ENCODE results near the gene COL11A1. TPM values are rescaled to one million over a fixed set of nuclear protein-coding genes. Genes with fewer than 3 reads are reported as not detected.

COL11A1 gene
- total RNA-seq, 4 donors from 2014 or later, result 0.16 TPM; not detected in 3

DNA sequence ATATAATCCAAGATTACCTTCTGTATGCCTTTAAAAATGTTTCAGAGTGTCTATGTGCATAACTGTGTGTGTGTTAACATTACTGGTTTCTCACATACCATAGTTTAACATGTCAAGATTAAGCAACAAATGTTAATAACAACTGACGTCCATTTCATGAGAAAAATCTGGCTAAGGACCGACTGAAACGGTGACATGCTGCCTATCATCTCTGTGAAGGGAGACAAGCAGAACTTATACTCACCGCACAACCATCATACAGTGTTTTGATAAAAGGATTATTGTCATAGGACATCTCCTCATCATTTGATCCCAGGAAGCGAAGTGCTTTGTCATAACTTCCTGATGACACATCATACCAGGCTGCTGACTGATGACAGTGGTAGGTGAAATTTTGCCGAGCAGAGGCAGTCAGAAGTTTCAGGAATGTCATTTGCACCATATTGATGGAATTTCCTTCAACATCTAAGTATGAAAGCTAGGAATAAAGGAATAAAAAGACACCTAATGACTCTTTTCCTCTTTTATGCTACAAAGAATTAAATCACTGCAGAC lies 228.8 kb downstream of the COL11A1 start:
- in situ Hi-C loops (cut with MboI; ENCODE audit: low pct_ligation_motif_present in 1 of 4, low pct_unique_long_range_greater_than_20kb in 1 of 4, low sequenced_read_pairs in 3 of 4), result no loop called here
- no peak for DNase-seq
- Histone ChIP-seq H3K9me3 (no peaks in the 10 kb centered on the region), H3K27ac (no peak overlapping the region), H3K36me3 (no peaks in the 10 kb centered on the region), H3K4me3 (no peak overlapping the region), H3K27me3 (no peaks in the 10 kb centered on the region), H3K4me1 (no peaks in the 10 kb centered on the region)
- WGBS, 2 donors (ENCODE audit: low coverage in 1 of 2), result 65 to 86% methylated on average over 5 to 6 of the region's 6 CpGs
- intact Hi-C loops (cut with DNase I; ENCODE audit: low total_unique reads), result no loop called here
- TF ChIP-seq POLR2A (IDR thresholded peaks at IDR 0.05), result no peak
- no peak for TF ChIP-seq EP300 (IDR thresholded peaks at IDR 0.05; ENCODE audit: low read depth)
- no peak for TF ChIP-seq POLR2AphosphoS5 (IDR thresholded peaks at IDR 0.05)
- TF ChIP-seq, protein P1, sequence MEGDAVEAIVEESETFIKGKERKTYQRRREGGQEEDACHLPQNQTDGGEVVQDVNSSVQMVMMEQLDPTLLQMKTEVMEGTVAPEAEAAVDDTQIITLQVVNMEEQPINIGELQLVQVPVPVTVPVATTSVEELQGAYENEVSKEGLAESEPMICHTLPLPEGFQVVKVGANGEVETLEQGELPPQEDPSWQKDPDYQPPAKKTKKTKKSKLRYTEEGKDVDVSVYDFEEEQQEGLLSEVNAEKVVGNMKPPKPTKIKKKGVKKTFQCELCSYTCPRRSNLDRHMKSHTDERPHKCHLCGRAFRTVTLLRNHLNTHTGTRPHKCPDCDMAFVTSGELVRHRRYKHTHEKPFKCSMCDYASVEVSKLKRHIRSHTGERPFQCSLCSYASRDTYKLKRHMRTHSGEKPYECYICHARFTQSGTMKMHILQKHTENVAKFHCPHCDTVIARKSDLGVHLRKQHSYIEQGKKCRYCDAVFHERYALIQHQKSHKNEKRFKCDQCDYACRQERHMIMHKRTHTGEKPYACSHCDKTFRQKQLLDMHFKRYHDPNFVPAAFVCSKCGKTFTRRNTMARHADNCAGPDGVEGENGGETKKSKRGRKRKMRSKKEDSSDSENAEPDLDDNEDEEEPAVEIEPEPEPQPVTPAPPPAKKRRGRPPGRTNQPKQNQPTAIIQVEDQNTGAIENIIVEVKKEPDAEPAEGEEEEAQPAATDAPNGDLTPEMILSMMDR (IDR thresholded peaks at IDR 0.05), result no peak

DNA sequence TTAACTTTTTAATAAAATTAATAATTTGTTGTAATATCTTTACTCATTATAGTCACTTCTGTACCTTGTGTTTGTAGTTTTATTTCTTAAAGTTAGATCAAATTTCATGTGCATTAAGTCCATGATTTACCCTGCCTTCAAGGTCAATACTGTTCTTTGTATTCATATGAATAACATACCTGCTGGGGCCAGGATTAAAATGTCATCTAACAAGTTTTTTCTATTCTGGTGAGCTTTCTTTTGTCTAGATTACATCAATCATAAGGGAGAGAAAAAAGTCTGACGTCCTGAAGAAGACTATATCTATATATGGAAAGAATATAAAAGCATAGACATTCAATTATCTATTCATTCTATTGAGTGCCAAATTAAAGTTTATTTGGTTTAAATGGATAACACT lies 232.6 kb downstream of the COL11A1 start:
- in situ Hi-C loops (cut with MboI; ENCODE audit: low pct_ligation_motif_present in 1 of 4, low pct_unique_long_range_greater_than_20kb in 1 of 4, low sequenced_read_pairs in 3 of 4) (no loop called here), intact Hi-C loops (cut with DNase I; ENCODE audit: low total_unique reads) (no loop called here)
- Histone ChIP-seq H3K9me3 (no peaks in the 10 kb centered on the region), H3K27me3 (no peaks in the 10 kb centered on the region), H3K4me3 (no peak overlapping the region), H3K4me1 (no peaks in the 10 kb centered on the region), H3K36me3 (no peaks in the 10 kb centered on the region), H3K27ac (no peak overlapping the region)
- DNase-seq, result no peak
- TF ChIP-seq, protein P1 (IDR thresholded peaks at IDR 0.05), result no peak
- no peak for TF ChIP-seq POLR2AphosphoS5 (IDR thresholded peaks at IDR 0.05)
- 50 to 56% methylated on average over 1 of the region's 1 CpG for WGBS, 2 donors (ENCODE audit: low coverage in 1 of 2)

- intact Hi-C loops (cut with DNase I; ENCODE audit: low total_unique reads), result no loop called here
- no peaks in the 10 kb centered on the region for H3K9me3 ChIP-seq
- no peak overlapping the region for H3K4me3 ChIP-seq
- no peak for DNase-seq
- no peaks in the 10 kb centered on the region for H3K36me3 ChIP-seq
- H3K27me3 ChIP-seq, result no peaks in the 10 kb centered on the region
- WGBS, 2 donors (ENCODE audit: low coverage in 1 of 2), result 88% methylated on average over 1 of the region's 1 CpG; no CpG with 5 or more reads in 1 of the 2 donors
- TF ChIP-seq EP300 (IDR thresholded peaks at IDR 0.05; ENCODE audit: low read depth) (no peak), POLR2A (IDR thresholded peaks at IDR 0.05) (no peak), POLR2AphosphoS5 (IDR thresholded peaks at IDR 0.05) (no peak)
- TF ChIP-seq, protein P1 (IDR thresholded peaks at IDR 0.05), result no peak
- in situ Hi-C loops (cut with MboI; ENCODE audit: low pct_ligation_motif_present in 1 of 4, low pct_unique_long_range_greater_than_20kb in 1 of 4, low sequenced_read_pairs in 3 of 4), result no loop called here
- H3K27ac ChIP-seq, result no peak overlapping the region
- H3K4me1 ChIP-seq, result no peaks in the 10 kb centered on the region
These were observed 235.8 kb downstream of the COL11A1 start for GRCh38 chr1:102872526-102872925.

DNA sequence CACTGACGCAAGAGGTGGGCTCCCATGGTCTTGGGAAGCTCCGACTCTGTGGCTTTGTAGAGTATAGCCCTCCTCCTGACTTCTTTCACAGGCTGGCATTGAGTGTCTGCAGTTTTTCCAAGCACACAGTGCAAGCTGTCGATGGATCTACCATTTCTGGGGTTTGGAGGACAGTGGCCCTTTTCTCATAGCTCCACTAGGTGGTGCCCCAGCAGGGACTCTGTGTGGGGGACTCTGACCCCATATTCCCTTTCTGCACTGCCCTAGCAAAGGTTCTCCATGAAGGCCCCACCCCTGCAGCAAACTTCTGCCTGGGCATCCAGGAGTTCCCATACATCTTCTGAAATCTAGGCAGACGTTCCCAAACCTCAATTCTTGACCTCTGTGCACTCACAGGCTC lies 236.2 kb downstream of the COL11A1 start:
- Histone ChIP-seq H3K36me3 (no peaks in the 10 kb centered on the region), H3K27me3 (no peaks in the 10 kb centered on the region), H3K9me3 (no peaks in the 10 kb centered on the region), H3K4me3 (no peak overlapping the region), H3K4me1 (no peaks in the 10 kb centered on the region), H3K27ac (no peak overlapping the region)
- no peak for DNase-seq
- WGBS, 2 donors (ENCODE audit: low coverage in 1 of 2), result 80 to 100% methylated on average over 1 to 4 of the region's 4 CpGs
- intact Hi-C loops (cut with DNase I; ENCODE audit: low total_unique reads) (no loop called here), in situ Hi-C loops (cut with MboI; ENCODE audit: low pct_ligation_motif_present in 1 of 4, low pct_unique_long_range_greater_than_20kb in 1 of 4, low sequenced_read_pairs in 3 of 4) (no loop called here)
- TF ChIP-seq, protein P1 (IDR thresholded peaks at IDR 0.05), result no peak
- no peak for TF ChIP-seq EP300 (IDR thresholded peaks at IDR 0.05; ENCODE audit: low read depth)
- no peak for TF ChIP-seq POLR2A (IDR thresholded peaks at IDR 0.05)
- no peak for TF ChIP-seq POLR2AphosphoS5 (IDR thresholded peaks at IDR 0.05)

Data from transverse colon (tissue), 4 donors.